Urinary bladder (tissue), 4 donors: ENCODE measurements around the gene FHOD3. TPM values are rescaled to one million over a fixed set of nuclear protein-coding genes. Genes with fewer than 3 reads are reported as not detected.

Source experiments
- DNase-seq: peaks from one replicate; pipeline ENCODE4 v3.0.0-alpha.2; 2015; ENCODE audit errors: extremely low spot score
- H3K27ac ChIP-seq: one replicate; pipeline ENCODE4 v1.5.1; 2013; ENCODE audit warnings: low read depth, mild to moderate bottlenecking, moderate library complexity
- H3K36me3 ChIP-seq: one replicate; pipeline ENCODE4 v1.6.1; 2013; ENCODE audit warnings: mild to moderate bottlenecking, moderate library complexity; ENCODE audit not compliant: insufficient read depth
- H3K4me1 ChIP-seq: one replicate; pipeline ENCODE4 v1.6.1; 2013; ENCODE audit warnings: mild to moderate bottlenecking, moderate library complexity; ENCODE audit not compliant: insufficient read depth
- H3K4me3 ChIP-seq: one replicate; pipeline ENCODE4 v1.5.1; 2013; ENCODE audit warnings: low read depth, low read length
- WGBS: extraction: QIAGEN DNeasy Blood & Tissue Kit; methylation state at CpG from one replicate; pipeline ENCODE4 v1.1.7; 2013; 5-methylcytosine and 5-hydroxymethylcytosine counted together
- polyA plus RNA-seq: library from polyadenylated mRNA; stranded (reverse); fragments of 200-250 nt; gene quantifications from one replicate; pipeline ENCODE4 v1.2.3, GENCODE V29; 2013
- total RNA-seq: library from RNA; depleted of rRNA; stranded (reverse); fragments of >200 nt; gene quantifications from one replicate; pipeline ENCODE4 v1.2.3, GENCODE V29; 2014
- donor health status: healthy with polysubstance abuse.
- donor health status: healthy.

The FHOD3 gene
- total and polyA plus RNA-seq, 2 donors = 27.2 to 35.4 TPM

DNA sequence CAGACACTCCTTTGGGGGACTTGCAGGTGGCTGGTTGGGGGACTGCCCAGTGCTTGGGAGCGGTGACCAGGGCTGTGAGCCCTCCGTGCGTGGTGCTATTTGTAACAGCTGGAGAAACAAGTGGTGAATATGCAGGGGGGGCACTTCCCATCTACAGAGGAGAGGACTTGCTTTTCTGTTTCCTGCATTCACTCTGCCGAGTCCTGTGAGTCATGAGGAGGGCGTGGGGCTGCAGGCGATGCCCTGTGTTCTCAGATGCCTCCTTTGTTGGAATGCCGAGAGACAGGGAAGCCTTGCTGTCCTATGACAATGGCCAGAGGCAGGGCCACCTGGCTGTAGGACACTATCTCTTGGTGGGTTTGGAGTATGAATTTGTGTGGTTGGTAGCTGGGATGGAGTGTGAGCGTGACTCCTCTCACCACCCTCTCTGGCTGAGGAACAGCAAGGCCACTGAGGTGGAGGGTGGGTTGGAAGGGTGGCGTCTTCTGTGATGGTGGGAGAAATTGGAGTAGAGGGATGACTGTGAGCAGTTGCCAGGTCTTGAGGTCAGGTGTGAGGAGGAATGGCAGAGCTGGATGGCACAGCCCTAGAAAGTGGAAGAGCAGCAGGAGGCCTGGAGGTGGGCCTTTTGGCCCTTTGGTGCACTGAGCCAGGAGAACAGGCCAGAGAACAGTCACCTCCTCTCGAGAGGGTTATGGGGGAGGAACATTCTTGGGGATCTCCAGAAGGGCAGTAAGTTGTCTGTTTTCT is 24.3 kb downstream of the FHOD3 start:
- Histone ChIP-seq H3K4me3 (no peak overlapping the region), H3K4me1 (no peaks in the 10 kb centered on the region), H3K27ac (no peak overlapping the region), H3K36me3 (no peaks in the 10 kb centered on the region)
- DNase-seq = no peak
- 76% methylated on average over 10 of the region's 10 CpGs for WGBS

DNA sequence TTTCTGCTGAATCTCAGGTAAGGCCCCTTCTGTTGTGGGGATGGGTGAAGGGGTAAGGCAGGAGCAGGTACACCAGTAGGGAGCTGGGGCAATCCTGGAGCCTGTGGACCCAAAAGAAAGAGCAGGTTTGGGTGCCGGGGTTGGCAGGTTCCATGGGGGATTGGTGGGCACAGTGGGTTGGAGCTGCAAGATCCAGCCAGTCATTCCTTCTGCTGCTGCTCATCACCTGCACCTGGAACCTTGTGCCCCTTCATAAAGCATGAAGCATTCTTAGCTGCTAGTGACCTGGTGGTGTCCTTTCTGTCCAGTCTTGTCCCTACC is 24.9 kb downstream of the FHOD3 start:
- Histone ChIP-seq H3K36me3 (no peaks in the 10 kb centered on the region), H3K27ac (no peak overlapping the region), H3K4me3 (no peak overlapping the region), H3K4me1 (no peaks in the 10 kb centered on the region)
- 94% methylated on average over 1 of the region's 1 CpG for WGBS
- no peak for DNase-seq

DNA sequence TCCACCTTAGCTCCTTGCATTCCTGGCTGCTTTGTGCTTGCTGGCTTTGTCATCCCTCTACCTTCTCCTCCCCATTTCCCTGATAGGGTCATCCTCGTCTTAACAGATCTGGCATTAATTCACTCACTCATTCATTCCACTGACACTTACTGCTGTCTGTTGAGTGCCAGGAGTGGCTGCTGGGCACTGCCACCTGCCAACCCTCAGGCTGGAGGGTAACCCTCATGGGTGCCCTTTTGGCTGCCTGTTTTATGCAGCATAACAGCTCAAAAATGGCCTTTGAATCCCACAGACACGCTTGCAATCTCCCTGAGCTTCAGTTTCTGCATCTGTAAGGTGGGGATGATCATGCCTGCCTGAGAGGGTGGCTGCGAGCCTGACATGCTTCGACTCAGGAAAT is 25.2 kb downstream of the FHOD3 start:
- 78% methylated on average over 4 of the region's 4 CpGs for WGBS
- DNase-seq = no peak

DNA sequence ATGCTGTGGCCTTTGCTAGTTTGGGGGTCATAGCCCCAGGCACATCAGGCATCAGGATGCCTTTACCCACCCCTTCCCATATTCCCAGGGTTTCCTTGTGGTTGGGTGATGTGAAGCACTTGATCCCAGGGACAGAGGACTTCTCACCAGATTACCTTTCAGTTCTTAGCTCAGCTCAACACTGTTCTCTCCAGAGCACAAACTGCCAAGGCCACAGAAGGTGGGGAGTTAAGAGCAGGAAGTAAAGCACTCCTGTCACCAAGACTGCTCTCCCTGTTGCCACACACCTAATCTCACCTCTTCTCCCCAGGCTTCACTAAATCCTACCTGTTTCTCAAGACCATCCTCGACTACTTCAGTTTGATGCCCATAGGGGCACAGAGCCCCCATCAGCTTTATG is 25.9 kb downstream of the FHOD3 start:
- no peak overlapping the region for H3K27ac ChIP-seq
- 82% methylated on average over 1 of the region's 1 CpG for WGBS
- no peak overlapping the region for H3K4me3 ChIP-seq

More for the DNA sequence above, 25.2 kb downstream of the FHOD3 start:
- no peak overlapping the region for H3K4me3 ChIP-seq
- no peaks in the 10 kb centered on the region for H3K36me3 ChIP-seq
- no peak overlapping the region for H3K27ac ChIP-seq
- no peaks in the 10 kb centered on the region for H3K4me1 ChIP-seq

DNA sequence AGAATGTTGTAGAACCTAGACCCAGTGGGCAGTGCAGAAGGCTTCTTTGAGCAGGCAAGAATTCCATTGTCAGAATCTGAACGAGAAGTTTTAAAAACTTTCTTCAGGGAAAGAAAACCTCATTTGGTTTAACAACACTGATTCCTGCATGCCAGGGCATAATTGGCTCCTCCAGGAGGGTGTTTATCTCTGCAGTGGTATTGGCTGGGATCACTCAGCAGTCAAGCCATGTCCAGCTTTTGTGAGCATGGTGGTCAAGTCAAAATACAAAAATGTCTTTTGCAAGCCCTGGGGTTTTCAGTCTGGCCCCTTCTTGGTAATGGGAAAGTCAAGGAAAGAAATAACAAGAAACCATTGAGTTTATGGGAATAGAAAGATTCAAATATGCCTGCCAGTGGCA is 28.3 kb downstream of the FHOD3 start:
- no peak overlapping the region for H3K27ac ChIP-seq
- no peak for DNase-seq
- WGBS = 55% methylated on average over 1 of the region's 1 CpG
- no peaks in the 10 kb centered on the region for H3K4me1 ChIP-seq
- H3K4me3 ChIP-seq = no peak overlapping the region
- no peaks in the 10 kb centered on the region for H3K36me3 ChIP-seq

More for the DNA sequence above, 25.9 kb downstream of the FHOD3 start:
- DNase-seq = no peak
- H3K36me3 ChIP-seq = no peaks in the 10 kb centered on the region
- H3K4me1 ChIP-seq = no peaks in the 10 kb centered on the region

DNA sequence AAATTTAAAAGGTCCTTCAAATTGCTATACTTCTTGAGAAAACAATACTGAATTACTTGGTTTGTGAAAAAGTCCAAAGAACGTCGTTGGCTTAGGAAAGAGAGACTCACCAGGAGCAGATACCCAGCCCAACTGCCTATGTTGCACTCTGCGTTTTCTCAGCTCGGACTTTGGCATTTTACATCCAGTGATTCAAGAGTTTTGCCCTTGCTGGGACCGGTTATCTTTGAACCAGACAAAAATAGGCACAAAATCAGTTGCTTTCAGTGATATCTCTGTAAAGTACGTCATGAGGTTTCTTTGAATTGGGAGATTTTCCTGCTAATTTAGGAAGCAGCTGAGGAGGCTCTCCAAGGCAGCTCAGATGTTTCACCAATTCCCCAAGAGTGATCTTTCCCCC is 29.3 kb downstream of the FHOD3 start:
- WGBS = 85% methylated on average over 6 of the region's 6 CpGs
- Histone ChIP-seq H3K27ac (no peak overlapping the region), H3K4me1 (no peaks in the 10 kb centered on the region), H3K4me3 (no peak overlapping the region), H3K36me3 (no peaks in the 10 kb centered on the region)
- no peak for DNase-seq

DNA sequence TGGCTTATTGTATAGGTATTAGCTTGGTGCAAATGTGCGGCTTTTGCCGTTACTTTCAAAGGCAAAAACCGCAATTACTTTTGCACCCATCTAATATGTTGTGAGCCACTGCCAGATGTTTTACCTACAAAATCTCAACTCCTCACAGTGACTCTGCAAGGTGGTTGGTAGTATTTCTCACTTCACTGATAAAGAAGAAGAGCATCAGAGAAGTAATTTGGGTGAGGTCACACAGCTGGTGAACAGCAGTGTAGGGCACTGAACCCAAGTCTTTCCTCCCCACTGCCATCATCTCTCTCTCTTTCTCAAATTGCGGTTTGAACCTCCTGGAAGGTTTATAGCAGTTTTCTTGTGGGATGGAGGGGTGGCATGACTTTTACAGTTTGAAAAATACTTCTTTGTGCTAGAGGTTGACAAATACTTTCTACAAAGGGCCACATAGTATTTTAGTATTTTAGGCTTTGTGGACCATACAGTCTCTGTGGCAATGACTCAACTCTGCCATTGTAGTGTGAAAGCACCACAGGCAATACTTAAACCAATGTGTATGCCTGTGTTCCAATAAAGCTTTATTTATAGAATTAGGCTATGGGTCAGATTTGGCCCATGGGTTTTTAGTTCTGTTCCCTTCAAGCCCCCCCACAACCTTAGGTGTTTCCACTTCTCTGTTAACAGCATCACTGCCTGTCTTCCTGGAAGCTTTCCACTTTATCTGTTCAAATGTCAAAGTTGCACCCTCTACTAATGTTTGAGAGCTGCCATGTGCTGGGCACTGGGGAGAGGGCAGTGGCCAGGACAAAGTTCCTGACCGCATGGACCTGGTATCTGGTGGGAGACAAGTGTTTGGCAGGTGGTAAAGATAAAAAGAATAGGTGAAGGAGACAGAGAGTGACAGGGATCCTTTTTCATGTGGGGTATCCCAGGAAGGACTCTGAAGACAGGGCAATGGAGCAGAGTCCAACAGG is 30.1 kb downstream of the FHOD3 start:
- WGBS = 86% methylated on average over 5 of the region's 5 CpGs
- Histone ChIP-seq H3K36me3 (no peaks in the 10 kb centered on the region), H3K4me1 (no peaks in the 10 kb centered on the region), H3K27ac (no peak overlapping the region), H3K4me3 (no peak overlapping the region)
- no peak for DNase-seq

DNA sequence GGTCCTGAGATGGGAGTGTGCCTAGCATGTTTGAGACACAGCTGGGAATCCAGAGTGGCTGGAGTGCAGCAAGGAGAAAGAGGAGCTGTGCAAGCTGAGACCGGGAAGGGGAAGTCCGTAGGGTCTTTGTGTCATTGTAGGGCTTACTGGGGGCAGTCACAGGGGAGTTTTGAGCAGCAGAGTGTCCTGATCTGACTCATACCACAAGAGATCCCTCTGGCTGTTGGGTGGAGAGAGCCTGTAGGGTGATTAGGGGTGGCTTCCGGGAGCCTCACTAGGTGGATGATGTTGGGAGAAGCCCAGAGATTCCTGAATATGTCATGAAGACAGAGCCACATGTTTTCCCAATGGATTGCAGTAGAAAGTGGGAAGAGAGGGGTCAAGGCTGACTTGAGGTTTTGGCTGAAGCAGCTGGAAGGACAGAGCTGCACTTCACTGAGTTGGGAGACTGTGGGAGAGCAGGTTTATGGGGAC is 30.9 kb downstream of the FHOD3 start:
- H3K4me3 ChIP-seq = no peak overlapping the region
- no peak for DNase-seq
- WGBS = 89% methylated on average over 3 of the region's 3 CpGs
- H3K27ac ChIP-seq = no peak overlapping the region
- H3K4me1 ChIP-seq = no peaks in the 10 kb centered on the region
- no peaks in the 10 kb centered on the region for H3K36me3 ChIP-seq

DNA sequence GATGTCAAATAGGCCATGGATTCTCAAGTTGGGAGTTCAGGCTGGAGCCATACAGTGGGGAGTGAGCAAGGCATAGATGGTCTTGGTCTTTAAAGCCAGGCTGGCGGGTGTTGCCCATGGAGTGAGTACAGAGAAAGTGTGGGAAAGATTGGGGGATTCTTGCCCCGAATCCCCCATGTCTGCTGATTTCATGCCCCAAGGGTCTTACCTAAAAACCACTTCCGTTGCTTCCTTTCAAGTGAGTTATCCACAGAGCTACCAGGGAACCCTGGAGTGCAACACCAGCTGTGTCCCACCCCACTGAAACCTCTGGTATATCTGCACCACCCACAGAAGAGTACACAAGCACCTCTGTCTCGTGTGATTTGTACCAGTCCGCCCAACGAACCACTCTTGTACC is 31.4 kb downstream of the FHOD3 start:
- H3K27ac ChIP-seq = no peak overlapping the region
- H3K36me3 ChIP-seq = no peaks in the 10 kb centered on the region
- no peaks in the 10 kb centered on the region for H3K4me1 ChIP-seq
- no peak for DNase-seq
- WGBS = 95% methylated on average over 6 of the region's 6 CpGs
- no peak overlapping the region for H3K4me3 ChIP-seq

DNA sequence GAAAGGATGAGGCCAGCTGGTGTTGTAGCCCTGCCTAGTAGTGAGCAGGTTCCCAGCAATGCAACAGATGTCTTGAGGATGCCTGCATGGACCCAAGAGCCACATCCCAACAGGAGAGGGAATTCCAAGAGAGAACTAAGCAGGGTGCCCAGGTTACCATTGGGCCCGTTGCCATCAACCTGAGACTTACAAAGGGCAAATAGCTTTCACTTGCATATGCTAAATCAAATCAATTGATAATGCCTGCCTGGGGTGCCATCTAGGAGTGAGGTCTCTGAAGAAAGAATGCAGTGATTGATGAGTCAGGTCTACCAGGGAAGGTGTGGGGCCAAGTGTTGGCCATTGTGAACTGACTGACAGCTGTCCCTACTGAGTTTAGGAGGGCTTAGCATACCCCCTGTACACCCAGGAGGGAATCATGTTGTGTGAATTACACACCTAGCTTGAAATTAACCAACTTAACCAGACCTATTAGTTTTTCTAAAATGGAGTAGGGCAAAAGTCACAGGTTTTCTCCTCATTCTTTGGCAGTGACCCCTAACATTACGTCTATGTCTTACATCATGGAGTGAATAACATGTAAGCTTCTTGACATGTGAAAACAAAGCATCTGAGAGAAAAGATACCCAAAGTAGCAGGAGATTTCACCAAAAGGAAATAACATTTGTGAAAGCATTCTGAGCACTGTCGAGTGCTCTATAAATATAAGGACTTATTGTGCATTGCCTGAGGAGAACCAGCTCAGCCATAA is 32.3 kb downstream of the FHOD3 start:
- WGBS = 80% methylated on average over 3 of the region's 3 CpGs
- Histone ChIP-seq H3K27ac (no peak overlapping the region), H3K36me3 (no peaks in the 10 kb centered on the region), H3K4me1 (no peaks in the 10 kb centered on the region), H3K4me3 (no peak overlapping the region)
- no peak for DNase-seq

DNA sequence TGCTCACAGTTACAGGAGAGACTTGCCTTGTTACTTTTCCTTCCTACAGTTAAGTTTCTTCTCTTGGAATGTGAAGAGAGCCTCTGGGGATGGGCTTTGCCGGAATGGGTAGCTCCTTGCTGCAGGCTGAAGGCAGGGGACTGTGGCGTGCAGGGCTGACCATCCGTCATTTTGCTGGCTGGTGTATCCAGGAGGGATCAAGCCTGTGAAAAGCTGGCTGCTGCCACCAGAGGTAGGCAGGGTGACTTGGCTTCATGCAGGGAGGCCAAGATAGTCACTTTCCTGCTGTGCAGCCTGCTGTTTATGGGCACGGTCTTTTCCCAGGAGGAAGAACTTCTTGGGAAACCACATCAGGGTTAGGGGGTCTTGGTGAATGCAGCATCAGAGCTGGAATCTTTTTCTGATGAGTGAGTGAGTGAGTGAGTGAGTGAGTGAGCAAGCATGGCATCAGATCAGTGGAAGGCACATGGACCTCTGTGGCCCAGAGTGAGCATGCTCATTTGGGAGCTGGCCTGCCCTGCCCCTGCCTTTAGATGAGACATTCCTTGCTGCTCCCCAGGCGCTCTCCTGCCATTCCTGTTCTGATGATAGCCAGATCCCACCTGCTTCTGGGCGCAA is 33.0 kb downstream of the FHOD3 start:
- 78% methylated on average over 6 of the region's 6 CpGs for WGBS
- no peak overlapping the region for H3K4me3 ChIP-seq
- no peaks in the 10 kb centered on the region for H3K4me1 ChIP-seq
- no peak for DNase-seq
- no peak overlapping the region for H3K27ac ChIP-seq
- H3K36me3 ChIP-seq = no peaks in the 10 kb centered on the region

DNA sequence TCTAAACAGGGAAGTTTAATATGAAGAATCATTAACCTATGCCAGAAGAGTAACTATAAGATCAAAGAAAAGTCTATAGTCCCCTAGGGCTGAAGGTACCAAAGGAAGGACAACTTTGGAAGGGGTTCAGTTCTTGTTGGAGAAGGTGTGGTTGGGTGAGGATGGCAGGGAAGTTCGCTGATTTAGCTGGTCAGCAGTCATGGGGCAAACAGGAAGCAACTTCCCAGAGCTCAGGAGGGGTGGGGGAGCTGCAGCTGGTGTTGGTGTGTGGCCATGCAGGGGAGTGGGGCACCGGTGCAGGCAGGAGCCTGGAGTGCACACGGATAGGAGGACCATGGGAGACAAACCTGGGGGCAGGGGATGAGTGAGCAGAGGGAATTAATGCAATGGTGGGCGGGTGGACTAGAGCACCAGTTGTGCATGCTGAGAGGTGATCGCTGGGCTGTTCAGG is 34.0 kb downstream of the FHOD3 start:
- DNase-seq = no peak
- WGBS = 68% methylated on average over 5 of the region's 5 CpGs
- Histone ChIP-seq H3K4me1 (no peaks in the 10 kb centered on the region), H3K4me3 (no peak overlapping the region), H3K36me3 (no peaks in the 10 kb centered on the region), H3K27ac (no peak overlapping the region)

DNA sequence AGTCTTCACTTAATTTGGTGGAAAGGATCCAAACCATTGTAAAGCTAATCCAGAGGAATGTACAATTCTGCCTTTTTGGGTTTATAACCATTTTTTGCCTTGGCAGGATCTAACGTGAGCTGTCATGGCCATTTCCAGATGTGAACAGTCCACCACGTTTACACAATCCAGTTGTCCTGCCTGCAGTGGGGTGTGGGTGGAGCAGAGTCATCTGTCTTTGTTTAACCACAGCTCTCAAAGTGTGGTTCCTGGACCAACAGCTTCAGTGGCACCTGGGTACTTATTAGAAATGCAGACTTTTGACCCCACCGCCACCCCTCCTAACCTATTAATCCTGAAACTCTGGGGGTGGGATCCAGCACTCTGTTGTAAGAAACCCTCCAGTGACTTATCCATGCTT is 35.9 kb downstream of the FHOD3 start:
- 44% methylated on average over 3 of the region's 3 CpGs for WGBS
- Histone ChIP-seq H3K4me1 (no peaks in the 10 kb centered on the region), H3K27ac (no peak overlapping the region), H3K4me3 (no peak overlapping the region), H3K36me3 (no peaks in the 10 kb centered on the region)
- no peak for DNase-seq
